IPS-20b (cell line): Measurements from ENCODE around the gene ZDHHC14.
A peak's percentile ranks its signal among the peaks of the same experiment; 100 is the strongest.
"Not testable (repeated sequence)": the region's sequence is repeated elsewhere in the genome, so short reads cannot be mapped to it uniquely, and the experiment has no call there.

Experiments
- H3K27ac ChIP-seq: one replicate; pipeline ENCODE4 v1.5.1; 2013; ENCODE audit warnings: low read length
- H3K27me3 ChIP-seq: 2 replicates; pipeline ENCODE4 v1.6.1; 2013; ENCODE audit warnings: mild to moderate bottlenecking, low read length, inconsistent platforms; ENCODE audit not compliant: insufficient read depth
- H3K36me3 ChIP-seq: 2 replicates; pipeline ENCODE4 v1.6.1; 2013; ENCODE audit warnings: low read depth, mild to moderate bottlenecking, inconsistent platforms, low read length, moderate library complexity; ENCODE audit not compliant: insufficient read depth
- H3K4me1 ChIP-seq: 2 replicates; pipeline ENCODE4 v1.6.1; 2013; ENCODE audit warnings: mild to moderate bottlenecking, control low read depth, inconsistent platforms, low read length, moderate library complexity; ENCODE audit not compliant: insufficient read depth
- H3K4me3 ChIP-seq: 2 replicates; pipeline ENCODE4 v1.5.1; 2013; ENCODE audit warnings: mild to moderate bottlenecking, low read length, inconsistent platforms
- H3K9ac ChIP-seq: 2 replicates; pipeline ENCODE4 v1.6.1; 2013; ENCODE audit warnings: low read depth, mild to moderate bottlenecking, inconsistent platforms, low read length, moderate library complexity
- H3K9me3 ChIP-seq: 2 replicates; pipeline ENCODE4 v1.6.1; 2013; ENCODE audit warnings: mild to moderate bottlenecking, low read depth, low read length, inconsistent platforms; ENCODE audit not compliant: insufficient read depth

ZDHHC14 gene

DNA sequence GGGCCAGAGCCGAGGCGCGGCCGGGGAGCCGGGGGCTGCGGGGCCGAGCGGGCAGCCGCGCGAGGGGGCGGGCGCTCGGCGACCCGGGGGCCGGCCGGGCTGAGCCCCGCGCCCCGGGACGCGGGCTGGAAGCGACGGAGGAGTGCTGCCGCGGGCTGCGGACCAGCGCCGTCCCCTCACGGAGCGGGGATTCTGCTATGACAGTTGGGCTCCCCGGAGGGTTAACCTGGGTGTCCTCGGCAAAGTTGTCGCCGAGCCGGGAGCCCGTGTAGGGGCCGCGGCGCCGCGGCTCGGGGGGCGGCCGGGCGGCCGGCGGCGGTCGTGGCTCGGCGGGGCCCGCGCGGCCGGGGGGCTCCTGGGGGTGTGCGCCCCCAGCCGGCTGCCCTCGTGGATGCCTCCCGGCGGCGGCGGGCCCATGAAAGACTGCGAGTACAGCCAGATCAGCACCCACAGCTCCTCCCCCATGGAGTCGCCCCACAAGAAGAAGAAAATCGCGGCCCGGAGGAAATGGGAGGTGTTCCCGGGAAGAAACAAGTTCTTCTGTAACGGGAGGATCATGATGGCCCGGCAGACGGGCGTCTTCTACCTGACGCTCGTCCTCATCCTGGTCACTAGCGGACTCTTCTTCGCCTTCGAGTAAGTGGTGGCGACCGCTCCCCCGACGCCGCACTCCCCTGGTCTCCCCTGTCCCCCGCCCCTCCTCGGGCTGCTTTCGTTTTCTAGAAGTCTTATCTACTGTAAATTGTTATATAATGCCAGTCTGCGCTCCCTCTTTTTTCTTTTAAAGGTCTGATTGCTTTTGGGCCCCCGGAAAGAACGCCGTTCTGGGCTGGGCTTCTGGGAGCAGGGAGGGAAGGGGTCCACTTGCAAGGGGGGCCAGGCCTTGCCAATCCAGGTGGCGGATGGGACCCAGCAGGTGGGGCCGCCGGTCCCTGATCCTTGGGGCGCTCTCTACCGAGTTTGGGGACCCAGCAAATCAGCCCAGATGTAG lies 936 bp downstream of the ZDHHC14 start:
- Histone ChIP-seq H3K9ac (peak overlapping the region; percentile 30; the same call in 1 of the 2 replicates), H3K27ac (no peak overlapping the region)

DNA sequence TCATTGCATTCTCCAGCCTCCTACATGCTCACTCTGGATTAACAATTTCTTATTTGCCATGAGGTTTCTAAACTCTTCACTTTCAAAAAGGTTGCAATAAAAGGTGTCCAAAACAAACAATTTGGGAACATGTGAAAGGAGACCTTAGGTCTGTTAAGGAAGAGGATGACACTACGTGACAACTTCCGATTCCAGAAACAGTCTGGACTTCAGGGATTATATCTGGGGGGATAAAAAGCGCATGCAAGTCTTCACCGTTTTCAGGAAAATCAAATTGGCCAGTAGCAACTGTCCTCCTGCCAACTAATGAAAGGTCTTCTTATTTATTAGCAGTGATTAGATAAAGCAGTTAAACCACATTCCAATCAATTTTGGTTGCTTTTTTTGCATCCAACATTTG lies 1.8 kb downstream of the ZDHHC14 start:
- H3K9me3 ChIP-seq = no peaks in the 10 kb centered on the region
- H3K27me3 ChIP-seq = peaks cover 25% of the 10 kb centered on the region
- peak overlapping the region; percentile 30; the same call in 1 of the 2 replicates for H3K9ac ChIP-seq
- H3K36me3 ChIP-seq = no peaks in the 10 kb centered on the region
- H3K4me3 ChIP-seq = peak overlapping the region; percentile 73
- H3K27ac ChIP-seq = no peak overlapping the region
- H3K4me1 ChIP-seq = peaks cover 8% of the 10 kb centered on the region; the same call in 1 of the 2 replicates

More for the DNA sequence above, 936 bp downstream of the ZDHHC14 start:
- H3K36me3 ChIP-seq = no peaks in the 10 kb centered on the region
- peaks cover 31% of the 10 kb centered on the region for H3K27me3 ChIP-seq
- no peaks in the 10 kb centered on the region for H3K9me3 ChIP-seq
- H3K4me1 ChIP-seq = peaks cover 8% of the 10 kb centered on the region; the same call in 1 of the 2 replicates
- peak overlapping the region; percentile 74 for H3K4me3 ChIP-seq

DNA sequence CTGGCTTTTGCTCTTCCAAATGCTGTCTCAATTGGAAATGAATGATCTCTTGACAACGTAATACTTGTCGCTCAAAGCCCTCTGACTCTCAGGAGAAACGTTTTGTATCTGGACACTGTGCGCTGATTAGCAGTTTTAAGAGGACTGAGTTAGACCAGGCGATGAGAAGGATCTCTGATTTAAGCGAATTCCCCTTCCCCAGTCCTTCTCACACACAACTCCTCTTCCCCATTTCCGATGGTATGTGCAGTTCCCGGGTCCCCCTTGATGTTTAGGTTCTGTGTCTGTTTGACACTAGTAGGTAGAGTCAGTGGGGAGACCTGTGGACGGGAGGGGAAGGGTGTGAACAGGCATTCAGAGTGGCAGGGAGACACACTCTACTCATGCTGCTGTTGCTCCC lies 2.5 kb downstream of the ZDHHC14 start:
- H3K27ac ChIP-seq = no peak overlapping the region

DNA sequence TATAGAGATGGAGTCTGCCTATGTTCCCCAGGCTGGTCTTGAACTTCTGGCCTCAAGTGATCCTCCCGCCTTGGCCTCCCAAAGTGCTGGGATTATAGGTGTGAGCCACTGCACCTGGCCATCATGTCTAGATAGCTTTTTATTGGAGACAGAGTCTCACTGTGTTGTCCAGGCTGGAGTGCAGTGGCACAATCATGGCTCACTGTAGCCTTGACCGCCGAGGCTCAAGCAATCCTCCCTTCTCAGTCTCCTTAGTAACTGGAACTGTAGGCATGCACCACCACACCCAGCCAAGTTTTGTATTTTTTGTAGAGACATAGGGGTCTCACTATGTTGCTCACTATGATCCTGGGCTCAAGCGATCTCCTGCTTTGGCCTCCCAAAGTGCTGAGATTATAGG lies 4.0 kb downstream of the ZDHHC14 start:
- not testable (repeated sequence) for H3K27ac ChIP-seq, H3K4me3 ChIP-seq, H3K36me3 ChIP-seq, H3K9ac ChIP-seq, H3K4me1 ChIP-seq, H3K9me3 ChIP-seq
- peaks cover 25% of the 10 kb centered on the region for H3K27me3 ChIP-seq

More for the DNA sequence above, 2.5 kb downstream of the ZDHHC14 start:
- H3K27me3 ChIP-seq = peaks cover 25% of the 10 kb centered on the region
- H3K9ac ChIP-seq = no peak overlapping the region
- no peaks in the 10 kb centered on the region for H3K9me3 ChIP-seq
- H3K4me3 ChIP-seq = no peak overlapping the region
- H3K4me1 ChIP-seq = peaks cover 8% of the 10 kb centered on the region; the same call in 1 of the 2 replicates
- no peaks in the 10 kb centered on the region for H3K36me3 ChIP-seq

DNA sequence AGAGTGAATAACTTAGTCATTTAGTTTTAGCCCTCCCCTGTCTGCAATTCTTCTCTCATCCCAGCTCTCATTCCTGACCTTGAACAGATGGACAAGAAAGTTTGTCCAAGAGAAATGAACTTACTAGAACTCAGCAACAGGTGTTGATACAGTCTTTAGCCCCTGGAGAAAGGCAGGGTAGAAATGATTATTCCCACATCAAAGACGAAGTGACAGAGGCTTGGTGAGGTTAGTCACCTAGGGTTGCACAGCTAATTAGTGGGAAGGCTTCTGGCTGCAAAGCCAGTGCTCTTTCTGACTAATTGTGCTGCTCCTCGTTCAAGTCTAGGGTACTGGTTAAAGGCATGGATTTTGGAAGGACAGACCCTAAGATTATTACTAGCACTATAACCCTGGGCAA lies 4.5 kb downstream of the ZDHHC14 start:
- Histone ChIP-seq H3K27ac (no peak overlapping the region), H3K9me3 (peaks cover 7% of the 10 kb centered on the region), H3K36me3 (no peaks in the 10 kb centered on the region), H3K27me3 (peaks cover 25% of the 10 kb centered on the region), H3K4me1 (peaks cover 8% of the 10 kb centered on the region; the same call in 1 of the 2 replicates), H3K4me3 (no peak overlapping the region), H3K9ac (no peak overlapping the region)

DNA sequence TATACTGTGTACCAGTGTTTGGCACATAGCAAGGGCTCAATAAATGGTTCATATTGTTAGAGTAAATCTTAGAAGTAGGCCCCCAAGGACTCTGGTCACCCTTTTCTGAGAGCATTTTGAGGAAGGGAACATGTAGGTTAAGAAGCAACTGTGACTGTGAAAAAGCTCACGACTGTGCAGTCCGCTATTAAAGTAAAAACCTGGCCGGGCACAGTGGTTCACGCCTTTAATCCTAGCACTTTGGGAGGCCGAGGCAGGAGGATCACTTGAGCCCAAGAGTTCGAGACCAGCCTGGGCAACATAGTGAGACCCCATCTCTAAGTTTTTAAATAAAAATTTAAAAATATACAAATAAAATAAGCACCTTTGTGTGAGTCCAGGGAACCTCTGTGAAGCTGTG lies 5.0 kb downstream of the ZDHHC14 start:
- Histone ChIP-seq H3K4me3 (no peak overlapping the region), H3K9ac (no peak overlapping the region), H3K27ac (no peak overlapping the region), H3K4me1 (peaks cover 8% of the 10 kb centered on the region; the same call in 1 of the 2 replicates), H3K27me3 (peaks cover 25% of the 10 kb centered on the region), H3K36me3 (no peaks in the 10 kb centered on the region), H3K9me3 (peaks cover 12% of the 10 kb centered on the region)

DNA sequence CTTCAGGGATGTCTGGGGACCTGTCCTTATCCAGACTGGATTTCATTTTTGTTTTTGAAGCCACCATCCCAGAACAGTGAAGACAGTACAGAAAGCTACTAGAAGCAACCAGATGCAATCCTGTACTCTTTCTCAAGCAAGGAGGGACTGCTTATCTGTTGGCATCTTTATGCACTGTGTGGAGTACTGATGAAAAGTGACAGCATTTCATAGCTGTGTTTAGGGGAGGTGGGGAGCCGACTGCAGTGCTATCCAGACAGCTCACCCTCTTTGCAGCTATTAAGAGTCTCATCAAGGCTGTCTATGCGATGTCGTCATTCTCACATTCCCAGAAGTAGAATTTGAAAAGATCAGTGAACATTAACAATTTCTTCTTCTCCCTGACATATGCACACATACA lies 5.5 kb downstream of the ZDHHC14 start:
- Histone ChIP-seq H3K36me3 (no peaks in the 10 kb centered on the region), H3K9me3 (peaks cover 16% of the 10 kb centered on the region), H3K9ac (no peak overlapping the region), H3K27ac (no peak overlapping the region), H3K4me3 (no peak overlapping the region), H3K27me3 (peaks cover 25% of the 10 kb centered on the region), H3K4me1 (peaks cover 8% of the 10 kb centered on the region; the same call in 1 of the 2 replicates)

DNA sequence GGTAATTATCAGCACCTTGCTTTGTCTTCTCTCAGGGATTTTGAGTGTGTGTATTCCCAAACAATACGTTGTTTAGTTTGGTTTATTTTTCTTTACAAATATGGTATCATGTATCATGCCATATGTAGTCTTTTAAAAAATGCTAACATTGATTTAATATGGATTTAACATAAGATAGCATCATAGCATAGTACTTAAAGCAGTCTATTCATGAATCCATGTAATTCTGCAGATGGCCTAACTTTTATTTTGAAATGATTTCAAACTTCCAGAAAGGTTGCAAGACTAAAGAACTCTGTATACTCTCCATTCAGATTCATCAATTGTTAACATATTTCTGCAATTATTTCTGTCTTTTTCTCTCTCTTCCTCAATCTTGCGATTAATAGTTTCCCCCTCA lies 7.9 kb downstream of the ZDHHC14 start:
- no peaks in the 10 kb centered on the region for H3K4me1 ChIP-seq
- peaks cover 16% of the 10 kb centered on the region for H3K9me3 ChIP-seq
- no peak overlapping the region for H3K4me3 ChIP-seq
- peaks cover 4% of the 10 kb centered on the region for H3K27me3 ChIP-seq
- no peak overlapping the region for H3K27ac ChIP-seq
- no peaks in the 10 kb centered on the region for H3K36me3 ChIP-seq
- H3K9ac ChIP-seq = no peak overlapping the region

DNA sequence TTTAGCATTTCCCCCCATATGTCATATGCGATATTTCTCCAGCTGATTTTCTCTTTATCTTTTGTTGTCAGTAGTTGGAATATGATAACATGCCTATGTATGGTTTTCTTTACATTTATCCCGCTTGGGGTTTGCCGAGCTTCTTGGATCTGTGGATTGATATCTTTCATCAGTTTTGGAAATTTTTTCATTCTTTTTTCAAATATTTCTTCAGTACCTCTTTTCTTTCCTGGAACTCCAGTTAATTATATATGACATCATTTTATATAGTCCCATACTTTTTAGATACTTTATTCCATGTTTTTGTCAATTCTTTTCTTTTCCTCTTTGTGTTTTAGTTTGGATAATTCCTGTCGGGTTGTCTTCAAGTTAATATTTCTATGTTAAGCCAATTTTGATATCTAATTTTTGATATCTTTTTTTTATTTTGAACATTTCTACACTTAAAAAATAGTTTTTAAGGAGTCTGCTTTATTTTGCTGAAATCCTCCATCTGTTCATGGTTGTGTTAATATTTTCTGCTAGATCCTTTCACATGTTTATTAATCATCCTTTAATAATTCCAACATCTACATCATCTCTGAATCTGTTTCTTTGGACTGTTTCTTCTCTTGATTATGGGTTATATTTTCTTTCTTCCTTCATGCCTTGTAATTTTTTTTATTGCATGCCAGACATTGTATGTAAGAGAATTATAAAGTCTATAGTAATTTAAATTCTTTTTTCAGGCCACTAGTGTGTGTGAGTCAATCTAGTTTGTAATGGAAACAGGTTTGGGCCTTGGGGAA lies 9.5 kb downstream of the ZDHHC14 start:
- Histone ChIP-seq H3K27ac (no peak overlapping the region), H3K27me3 (no peaks in the 10 kb centered on the region), H3K9ac (no peak overlapping the region), H3K36me3 (no peaks in the 10 kb centered on the region), H3K4me3 (peak overlapping the region; percentile 20; the same call in 1 of the 2 replicates), H3K9me3 (peaks cover 16% of the 10 kb centered on the region), H3K4me1 (no peaks in the 10 kb centered on the region)

DNA sequence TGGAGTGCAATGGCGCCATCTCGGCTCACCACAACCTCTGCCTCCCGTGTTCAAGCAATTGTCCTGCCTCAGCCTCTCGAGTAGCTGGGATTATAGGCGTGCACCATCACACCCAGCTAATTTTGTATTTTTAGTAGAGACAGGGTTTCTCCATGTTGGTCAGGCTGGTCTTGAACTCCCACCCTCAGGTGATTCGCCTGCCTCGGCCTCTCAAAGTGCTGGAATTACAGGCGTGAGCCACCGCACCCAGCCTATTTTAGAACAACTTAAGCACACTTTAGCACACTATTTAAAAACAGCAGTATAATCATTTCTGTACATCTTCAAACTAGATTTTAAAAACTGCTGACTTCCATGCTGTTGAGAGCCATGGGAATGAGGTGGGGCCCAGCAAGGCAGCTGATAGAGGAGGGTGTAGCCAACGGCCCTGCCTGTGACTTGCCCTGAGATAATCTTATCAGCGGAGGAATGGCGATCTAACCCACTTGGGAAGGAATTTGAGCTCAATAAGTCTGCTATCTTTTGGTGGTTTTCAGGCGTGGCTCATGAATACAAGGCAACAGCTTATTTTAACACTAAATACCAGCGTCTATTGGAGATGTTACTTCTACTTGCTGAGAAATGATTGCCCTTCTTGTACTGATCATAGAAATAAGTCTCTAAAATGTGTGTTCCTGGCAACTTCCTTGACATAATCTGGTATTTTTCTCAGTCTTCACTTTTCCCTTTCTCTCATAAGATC lies 12.1 kb downstream of the ZDHHC14 start:
- no peaks in the 10 kb centered on the region for H3K27me3 ChIP-seq
- no peak overlapping the region for H3K4me3 ChIP-seq
- no peaks in the 10 kb centered on the region for H3K4me1 ChIP-seq
- H3K9ac ChIP-seq = no peak overlapping the region
- H3K36me3 ChIP-seq = no peaks in the 10 kb centered on the region
- H3K27ac ChIP-seq = no peak overlapping the region
- H3K9me3 ChIP-seq = peaks cover 16% of the 10 kb centered on the region

DNA sequence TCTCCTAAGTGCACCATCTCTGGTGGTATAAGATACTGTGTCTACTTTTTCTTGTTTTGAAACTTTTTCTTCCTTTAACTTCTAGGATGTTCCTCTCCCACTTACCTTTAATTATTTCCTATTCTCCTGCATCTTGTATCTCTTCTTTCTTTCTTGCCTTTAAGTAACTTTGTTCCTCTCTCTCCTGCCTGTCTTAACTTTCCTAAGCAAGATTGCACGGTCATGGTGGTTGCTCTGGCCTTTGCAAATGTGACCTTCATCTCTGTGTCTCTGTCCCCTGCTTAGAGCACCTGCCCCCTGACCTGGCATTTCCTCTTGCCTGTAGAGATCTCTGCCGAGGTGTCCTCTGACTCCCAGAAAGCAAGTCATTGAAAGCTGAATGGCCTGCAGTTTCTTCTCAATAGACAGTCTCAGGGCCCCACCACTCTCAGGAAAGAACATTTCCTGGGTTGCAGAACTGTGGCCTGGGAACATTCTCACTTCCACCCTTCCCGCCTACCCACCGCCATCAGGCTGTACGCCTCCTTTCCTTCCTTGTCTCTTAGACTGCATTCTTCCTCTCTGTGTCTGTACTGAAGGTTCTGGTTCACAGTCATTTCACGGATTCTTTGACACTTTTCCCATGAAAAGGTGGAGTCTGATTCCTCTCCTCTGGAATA lies 12.8 kb downstream of the ZDHHC14 start:
- Histone ChIP-seq H3K9ac (no peak overlapping the region), H3K27ac (no peak overlapping the region), H3K27me3 (no peaks in the 10 kb centered on the region), H3K36me3 (no peaks in the 10 kb centered on the region), H3K9me3 (peaks cover 16% of the 10 kb centered on the region), H3K4me1 (no peaks in the 10 kb centered on the region), H3K4me3 (no peak overlapping the region)
